ENCODE measurements around the gene CTNNA2.
A peak's percentile ranks its signal among the peaks of the same experiment; 100 is the strongest.

The CTNNA2 gene

DNA sequence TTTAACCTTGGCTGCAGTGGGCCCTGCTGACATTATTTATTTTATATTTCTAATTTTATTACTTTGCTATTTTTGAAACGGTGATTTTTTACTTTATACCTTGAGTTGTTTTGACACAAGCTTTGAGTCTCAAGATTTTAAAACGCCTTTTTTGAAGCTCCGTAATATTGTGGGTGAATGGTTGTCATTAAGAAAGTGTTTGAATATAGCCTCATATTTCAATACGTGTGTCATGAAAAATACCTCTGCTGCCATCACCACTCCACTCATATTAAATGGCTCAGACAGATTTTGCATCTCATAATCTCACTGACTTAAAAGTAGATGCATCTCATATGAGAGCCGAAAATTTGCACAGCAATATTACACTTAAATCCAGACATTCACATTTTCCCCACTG is 106.6 kb downstream of the CTNNA2 start:
- no peak for DNase-seq

DNA sequence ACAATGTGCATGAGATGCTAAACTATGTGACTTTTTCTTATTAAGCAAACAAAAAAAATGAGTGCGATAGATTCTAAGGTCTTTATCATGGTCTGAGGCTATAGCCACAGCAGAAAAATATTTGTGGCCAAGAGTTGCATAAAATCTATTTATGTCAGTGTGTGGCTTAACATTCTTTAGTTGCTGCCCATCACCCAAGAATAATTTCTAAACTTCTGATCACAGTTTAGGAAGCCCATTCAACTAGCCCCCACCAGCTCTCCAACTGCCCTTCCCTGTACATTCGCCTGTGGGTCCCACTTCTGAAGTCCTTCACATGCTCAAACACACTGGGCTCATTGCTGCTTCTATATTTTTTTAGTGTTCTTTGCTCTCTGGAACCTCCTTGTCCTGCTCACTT is 107.1 kb downstream of the CTNNA2 start:
- DNase-seq, result no peak

DNA sequence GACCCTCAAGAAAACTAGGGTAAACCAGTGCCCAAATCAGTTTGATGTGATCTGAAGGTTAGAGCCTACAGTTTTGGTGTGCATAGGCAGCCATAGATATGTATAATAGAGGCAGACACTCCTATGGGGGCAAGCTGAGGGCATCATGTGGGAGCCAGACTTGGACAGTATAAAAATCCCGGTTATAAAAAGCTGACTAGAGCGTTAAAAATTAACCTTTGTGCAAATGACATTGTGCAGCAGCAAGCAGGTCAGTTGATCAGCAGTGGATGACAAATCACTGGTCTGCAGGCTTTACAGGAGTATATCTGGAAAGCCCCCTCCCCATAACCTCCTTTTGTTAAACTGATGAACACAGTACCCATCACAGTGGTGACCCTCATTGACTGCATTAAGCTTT is 107.8 kb downstream of the CTNNA2 start:
- DNase-seq, result no peak

DNA sequence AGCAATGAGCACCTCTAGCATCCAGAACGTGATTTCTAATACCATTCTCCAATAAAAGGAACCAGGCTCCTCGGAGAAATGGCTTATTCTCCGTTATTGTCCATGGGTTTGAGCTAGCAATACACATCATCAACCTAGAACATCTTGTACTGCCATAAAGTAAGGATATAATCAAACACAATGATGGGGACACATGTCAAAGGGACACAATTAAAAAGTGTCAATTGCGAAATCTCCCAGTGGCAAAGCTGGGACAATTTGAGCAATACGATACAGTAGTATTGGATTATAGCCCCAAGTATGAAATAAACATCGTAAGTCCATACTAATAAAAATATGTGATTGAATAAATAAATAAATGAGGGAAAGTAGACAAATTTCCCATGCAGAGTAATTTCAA is 108.4 kb downstream of the CTNNA2 start:
- DNase-seq, result no peak

DNA sequence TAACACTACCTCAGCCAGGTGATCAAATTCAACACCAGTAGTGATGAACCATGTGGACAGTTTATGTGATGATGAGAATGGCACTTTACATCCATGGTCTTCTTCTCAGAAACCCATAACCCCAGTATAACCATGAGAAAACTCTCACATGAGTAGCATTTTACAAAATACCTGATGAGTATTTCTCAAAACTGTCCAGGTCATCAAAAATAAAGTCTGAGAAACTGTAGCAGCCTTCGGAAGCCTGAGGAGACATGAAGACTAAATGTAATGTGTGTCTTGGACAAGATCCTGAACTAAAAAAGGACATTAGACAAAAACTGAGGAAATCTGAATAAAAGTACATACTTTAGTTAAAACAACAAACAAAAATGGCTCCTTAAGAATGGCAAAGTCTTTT is 108.9 kb downstream of the CTNNA2 start:
- no peak for DNase-seq

DNA sequence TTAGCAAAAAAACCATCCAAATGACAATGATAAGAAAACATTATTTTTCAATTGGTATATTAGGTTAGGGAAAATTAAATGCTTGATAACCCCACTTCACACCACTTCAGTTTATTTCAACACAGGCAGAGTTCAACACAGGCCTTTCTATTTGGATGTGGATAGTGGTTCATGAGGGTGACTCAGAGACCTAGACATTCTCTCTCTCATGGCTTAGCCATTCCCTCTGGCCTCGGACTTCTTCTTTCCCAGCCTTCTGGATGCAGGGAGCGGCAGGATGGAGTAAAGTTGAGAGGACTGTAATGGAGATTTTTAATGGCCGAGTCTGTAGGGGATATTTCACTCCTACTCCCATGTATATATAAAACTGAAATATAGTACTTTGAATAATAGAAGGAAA is 109.7 kb downstream of the CTNNA2 start:
- peak; percentile 2 for DNase-seq

DNA sequence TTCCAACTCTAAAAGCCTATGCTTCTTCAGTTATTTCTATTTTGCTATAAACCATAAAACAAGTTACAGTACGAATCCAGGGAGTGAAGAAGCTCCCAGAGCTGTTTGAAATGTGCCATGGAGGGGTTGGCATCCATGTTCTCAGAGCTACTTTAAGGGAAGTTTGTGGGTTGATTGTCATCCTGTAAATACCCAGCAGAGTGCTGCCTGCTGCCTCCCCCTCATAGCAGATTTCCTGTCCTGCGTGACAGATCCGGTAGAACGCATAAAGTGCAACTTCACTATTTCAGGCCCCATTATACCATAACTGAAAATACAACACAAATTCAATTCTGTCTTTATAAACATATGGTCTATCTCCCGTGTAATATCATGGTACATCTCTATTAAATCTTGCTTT is 114.4 kb downstream of the CTNNA2 start:
- no peak for DNase-seq

DNA sequence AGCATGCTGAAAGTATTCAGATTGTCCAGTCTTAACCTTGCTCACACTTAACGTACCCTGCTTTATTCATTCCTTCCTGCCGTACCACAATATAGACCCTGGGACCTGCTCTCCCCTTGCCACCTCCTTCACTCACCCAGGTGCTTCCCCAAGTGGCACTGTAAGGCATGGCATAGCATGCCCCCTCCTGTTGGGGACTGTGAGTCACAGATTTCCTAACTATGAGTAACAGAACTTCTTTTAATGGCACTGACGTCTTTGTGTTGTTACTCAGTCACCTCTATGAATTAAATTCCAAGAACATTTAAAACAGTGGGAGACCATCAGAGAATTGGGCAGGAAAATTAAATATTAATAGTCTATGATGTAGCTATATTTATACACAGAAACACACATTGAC is 117.2 kb downstream of the CTNNA2 start:
- no peak for DNase-seq

DNA sequence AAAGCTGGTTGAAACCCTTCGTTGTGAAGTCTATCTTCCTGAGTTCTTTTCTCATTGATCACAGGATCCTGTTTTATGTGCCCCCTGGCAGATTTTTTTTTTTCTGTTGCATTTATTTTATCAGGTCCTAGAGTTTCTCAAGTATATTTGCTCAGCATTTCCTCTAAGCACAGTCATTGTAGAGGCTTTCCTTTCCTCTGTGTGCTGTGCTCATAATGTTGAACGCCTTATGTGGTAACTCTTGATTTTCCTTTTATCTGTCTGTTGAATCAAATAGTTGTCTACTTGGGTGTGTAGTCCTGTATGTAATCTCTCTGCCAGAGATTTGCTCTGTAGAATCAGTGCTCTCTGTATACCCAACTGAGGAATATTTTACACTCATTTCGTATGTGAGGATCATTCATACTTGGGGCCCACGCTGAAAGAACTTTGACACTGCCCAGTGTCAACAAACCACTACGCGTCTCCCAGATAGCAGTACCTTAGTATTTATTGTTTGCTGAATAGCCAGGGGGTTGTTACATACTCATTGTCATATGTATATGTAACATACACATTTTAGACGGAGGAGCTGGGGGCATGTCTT is 118.2 kb downstream of the CTNNA2 start:
- DNase-seq, result no peak

DNA sequence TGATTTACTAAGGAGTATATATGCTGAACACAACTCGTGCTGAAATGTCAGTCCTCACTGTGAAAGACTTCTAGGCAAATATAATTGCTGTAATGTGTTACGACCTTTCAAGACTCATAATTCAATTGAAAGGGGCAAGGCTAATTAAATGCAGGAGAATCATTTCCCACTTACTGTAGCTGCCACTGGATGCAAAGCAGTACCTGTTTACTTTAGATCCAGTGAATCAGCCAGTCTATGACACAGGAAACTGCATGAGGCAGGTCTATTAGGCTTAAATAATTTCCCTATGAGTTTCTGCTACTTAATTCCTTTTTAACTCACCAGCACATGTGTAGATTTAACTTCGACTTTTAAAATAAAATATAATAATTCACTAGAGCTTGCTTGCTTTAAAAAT is 125.6 kb downstream of the CTNNA2 start:
- DNase-seq, result no peak

DNA sequence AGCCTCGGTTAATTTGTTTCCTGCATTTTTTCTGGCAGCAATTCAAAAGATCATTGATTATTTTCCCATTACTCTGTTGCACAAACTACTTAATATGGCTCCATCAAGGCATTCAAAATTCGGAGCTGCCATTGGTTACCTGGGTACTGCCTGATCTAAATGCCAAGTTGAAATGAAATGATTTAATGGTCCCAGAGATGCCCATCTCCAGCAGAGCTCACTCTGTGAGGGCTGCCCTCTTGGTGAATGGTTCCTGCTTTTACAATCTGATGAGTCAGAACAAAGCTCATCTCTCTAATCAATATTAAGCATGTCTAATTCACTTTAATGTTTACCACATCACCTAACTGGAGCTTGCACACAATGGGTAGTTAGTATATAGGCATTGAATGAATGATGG is 126.1 kb downstream of the CTNNA2 start:
- DNase-seq, result no peak

DNA sequence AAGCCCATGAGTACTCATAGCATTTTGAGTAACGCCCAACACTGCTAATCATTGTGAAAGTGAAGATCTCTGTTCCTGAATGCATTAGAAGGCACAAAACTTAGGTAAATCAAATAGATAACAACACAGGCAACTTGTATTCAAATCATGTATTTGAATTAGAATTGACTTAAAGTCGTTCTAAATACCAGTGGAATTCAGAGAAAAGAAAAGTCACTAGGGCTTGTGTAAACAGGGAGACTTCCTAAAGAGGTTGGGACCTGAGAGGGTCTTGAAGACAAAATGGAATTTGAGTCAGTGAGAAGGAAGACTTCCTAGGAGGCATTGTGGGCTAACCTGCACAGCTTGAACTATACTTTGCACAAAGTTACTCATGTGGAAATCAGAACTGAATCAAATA is 127.2 kb downstream of the CTNNA2 start:
- DNase-seq, result no peak

DNA sequence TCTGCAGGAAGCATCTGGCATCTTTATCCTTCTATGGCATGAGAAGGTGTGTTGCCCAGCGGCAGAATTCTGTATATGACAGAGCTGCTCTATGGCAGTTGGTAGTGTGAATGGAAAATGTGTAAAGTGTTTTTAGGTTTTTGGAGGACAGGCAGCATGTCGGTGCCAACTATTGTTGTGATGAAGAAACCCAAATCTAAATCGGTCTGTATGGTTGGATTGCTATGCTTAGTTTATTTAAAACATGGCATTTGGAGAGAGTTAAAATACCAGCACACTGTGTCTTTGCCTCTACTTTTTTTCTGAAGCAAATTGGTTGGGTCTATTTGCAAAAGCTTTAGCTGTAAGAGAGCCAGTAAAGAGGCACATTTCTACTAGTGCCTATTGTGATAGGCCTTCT is 136.7 kb downstream of the CTNNA2 start:
- DNase-seq, result no peak

DNA sequence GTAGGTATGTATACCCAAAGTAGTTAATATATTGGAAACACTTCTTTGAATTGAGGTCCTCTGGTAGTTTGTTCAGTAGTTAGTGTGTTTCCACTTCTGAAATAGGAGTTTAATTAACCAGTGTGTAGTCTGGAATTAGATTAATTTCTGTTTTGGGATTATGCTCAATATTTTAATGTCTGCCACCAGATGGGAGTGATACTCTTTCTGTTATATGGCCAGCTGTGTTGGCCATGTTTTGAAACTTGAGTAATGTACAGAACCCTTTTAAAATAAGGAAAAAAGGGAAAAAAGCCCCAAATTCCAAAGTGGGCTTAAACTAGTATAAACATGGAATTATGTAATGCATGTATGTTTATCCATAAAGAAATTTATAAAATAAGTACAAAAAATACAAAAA is 147.7 kb downstream of the CTNNA2 start:
- DNase-seq, result no peak

DNA sequence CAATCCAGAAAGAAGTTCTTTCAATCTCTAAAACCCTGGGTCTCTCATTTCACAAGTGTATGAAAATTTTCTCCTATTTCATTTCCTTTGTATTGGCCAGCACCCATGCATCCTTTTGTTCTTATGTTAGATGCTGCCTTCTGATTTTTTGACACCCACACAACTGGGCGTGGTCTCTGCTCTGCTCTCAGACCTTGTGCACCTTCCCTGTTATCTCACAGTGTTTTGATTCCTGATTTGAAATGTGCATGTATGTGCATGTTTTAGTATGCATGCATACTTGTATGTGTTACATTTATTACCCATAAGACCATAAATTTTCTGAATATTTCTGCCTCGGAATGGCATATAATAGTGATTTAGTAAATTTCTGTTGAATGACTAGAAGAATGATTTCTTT is 152.2 kb downstream of the CTNNA2 start:
- no peak for DNase-seq

DNA sequence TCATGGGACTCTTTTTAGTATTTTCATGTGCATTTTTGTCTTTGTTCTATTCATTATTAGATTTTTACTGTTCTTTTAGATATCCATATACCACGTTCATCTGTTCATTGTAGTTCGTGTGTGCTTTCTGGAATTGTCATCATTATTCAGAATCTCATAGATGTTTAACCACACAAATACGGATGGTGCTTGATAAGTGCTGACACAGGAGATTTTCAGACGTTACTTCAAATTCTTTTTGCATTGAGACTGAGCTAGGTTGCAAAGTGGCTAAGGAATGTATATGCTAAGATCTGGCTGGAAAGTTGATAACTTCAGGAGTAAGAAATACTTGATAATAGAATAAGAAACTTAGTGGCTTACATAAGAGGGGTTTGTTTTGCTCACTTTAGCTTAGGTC is 153.6 kb downstream of the CTNNA2 start:
- DNase-seq, result no peak

DNA sequence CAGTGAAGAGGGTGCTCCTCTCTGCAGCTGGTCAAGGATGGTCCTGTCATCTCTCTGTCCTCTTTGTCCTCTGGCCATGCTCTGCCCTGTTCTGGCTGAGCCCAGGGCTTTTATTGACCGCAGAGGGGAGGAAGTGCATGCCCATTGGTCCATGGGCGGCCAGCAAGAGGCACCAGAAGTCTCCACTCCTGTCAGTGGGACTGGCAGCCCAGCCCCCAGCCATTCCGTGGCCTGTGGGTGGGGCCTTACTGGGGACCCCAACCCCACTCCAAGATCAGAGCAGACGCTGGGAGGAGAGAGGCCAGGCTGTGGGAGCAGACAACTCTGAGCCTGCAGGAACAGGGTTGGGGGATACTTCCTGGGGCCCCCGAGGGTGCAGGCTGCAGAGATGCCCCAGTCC is 156.9 kb downstream of the CTNNA2 start:
- DNase-seq, result no peak

DNA sequence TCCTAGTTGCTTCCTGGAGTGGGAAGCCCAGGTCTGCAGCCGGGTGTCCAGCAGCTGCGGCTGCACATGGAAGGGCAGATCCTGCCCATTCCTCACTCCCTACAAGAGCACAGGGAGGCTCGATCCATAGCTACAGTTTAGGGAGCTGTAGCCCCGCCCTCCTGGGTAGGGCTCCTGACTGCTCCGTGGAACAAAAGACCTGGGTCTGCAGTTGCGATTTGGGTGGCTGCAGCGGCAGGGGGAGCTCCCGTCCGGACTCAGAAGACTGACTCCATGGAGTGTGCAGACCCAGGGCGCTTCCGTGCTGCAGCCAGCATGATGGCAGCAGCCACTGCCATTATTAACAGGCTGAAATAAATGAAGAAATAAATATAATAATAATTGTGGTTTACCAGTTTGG is 157.3 kb downstream of the CTNNA2 start:
- DNase-seq, result no peak

DNA sequence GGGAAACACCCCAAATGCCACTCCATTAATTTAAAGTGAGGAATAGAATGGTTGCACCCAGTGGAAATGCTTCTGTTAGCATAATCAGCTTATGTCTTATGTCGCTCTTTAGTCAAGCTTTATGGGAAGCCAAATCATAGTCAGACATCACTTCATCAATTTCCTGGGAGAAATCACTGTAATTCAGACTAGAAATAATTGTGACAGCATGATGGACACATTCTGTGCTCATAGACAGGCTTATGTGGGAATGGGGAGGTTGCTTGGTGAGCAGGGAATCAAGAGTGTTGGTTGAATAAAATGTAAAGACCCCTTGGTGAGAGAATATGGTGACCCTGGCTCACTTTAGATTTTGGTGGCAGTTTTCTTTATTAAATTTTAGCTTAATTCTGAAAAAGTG is 174.0 kb downstream of the CTNNA2 start:
- DNase-seq, result no peak

DNA sequence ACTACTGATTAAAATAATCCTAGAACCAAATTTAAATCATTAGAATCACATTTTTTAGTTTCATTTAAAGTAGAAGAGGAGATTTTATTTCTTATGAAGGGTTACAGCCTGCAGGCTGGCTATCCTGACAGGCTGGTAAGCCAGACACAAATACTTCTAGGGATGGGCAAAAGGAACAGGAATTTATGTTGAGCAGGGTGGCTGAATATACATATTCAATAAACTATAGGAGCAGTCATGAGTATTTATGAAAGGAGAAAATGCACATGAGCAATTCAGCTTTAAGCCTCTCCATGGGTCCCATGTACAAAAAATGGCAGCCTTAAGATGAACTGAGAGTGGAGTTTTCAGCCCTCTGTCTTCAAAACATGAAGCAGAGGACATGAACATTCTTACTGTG is 182.4 kb downstream of the CTNNA2 start:
- no peak for DNase-seq

DNA sequence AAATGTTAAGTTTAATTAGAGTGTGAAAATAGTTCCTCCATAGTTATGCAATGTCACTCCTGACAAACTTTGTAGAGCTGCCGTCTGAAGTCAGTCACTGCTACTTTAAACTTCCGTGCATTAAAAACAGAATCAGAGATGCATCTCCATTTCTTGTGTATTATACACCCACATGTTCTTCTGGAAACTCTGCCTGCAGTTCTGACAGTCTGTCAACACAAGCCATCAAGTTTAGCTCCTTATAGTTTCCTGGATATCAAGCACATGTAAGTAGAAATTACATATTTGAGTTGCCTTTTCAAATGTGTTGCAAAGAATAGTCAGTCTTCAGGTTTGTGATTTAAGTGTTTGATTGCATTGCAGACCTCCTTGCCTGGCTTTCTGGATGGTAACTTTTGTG is 184.3 kb downstream of the CTNNA2 start:
- no peak for DNase-seq

DNA sequence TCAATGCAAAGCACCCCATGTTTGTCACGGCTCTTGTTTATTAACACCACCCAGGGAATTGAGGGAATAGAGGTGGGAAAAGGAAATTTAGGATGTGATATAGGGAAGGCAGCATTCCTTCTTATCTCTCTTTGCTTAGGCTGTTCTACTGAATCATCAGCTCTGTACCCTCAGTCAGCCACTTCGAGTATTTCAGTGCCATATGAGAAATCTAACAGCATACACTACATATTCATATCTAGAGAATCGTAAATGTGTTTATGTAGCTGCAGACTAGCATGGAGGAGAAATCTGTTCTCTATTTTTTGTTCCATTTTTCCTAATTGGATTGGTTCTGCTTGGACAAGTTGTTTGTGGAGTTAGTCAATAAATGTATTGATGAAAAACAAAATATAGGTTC is 187.8 kb downstream of the CTNNA2 start:
- DNase-seq, result no peak

DNA sequence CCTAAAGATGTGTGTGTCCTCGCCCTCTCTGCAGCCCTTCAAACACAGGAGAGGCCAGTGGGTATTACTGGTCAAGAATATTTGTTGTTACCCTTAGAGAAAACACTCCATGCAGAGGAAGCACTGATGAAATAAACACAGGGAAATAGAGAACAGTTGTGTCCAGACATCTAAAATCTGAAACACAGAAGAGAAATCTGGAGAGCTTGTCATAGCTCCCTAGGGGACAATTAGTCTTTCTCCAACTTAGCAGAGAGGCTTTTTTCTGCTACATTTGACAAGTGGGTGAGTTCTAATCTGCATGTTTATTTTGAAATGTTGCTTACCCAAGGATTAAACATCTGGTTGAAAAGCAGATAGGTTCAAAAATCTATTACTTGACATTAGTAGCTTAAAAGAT is 190.1 kb downstream of the CTNNA2 start:
- DNase-seq, result peak; percentile 3

DNA sequence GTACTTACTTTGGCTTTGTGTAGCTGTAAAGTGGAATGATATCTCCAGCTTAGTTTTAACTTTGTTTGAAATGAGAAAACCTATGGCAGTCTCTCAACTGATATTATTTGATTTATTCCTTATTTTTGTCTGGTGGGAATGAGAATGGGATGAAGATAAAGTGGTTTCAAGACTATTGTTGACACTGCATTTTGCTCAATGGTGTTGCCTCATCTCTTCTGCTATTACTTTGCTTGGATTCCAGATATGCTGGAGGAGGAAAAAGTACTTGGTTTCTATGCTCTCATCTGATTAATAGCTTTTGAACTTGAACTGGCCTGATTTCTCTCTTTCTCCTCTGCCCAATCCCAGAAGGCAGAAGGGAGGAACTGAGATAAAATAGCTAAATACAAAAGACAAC is 198.2 kb downstream of the CTNNA2 start:
- no peak for DNase-seq

DNA sequence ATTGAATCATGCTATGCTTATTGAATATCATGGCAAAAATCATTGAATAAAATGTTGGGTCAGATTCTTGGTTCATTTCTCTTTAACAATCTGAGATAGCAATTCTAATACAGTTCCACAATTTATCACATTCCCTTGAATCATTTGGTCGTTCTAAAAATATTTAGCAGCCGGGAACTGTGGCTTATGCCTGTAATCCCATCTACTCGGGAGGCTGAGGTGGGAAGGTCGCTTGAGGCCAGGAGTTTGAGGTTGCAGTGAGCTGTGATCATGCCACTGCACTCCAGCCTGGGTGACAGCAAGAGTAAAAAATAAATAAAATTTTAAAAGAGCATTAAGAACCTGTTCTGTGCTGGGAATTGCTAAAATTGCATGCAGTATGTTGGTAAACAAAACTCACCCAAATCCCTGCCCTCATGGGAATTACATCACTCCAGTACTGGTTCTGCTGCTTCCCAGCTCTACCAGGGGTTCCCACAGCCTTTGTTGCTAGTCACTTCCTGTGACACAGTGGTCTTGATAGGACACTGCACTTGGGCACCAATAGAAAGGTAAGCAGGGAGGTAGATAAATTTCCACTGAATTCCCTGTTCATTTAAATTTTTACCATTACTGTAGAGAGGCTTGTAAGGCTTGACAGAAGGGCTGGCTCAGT is 200.4 kb downstream of the CTNNA2 start:
- peak; percentile 48 for DNase-seq

DNA sequence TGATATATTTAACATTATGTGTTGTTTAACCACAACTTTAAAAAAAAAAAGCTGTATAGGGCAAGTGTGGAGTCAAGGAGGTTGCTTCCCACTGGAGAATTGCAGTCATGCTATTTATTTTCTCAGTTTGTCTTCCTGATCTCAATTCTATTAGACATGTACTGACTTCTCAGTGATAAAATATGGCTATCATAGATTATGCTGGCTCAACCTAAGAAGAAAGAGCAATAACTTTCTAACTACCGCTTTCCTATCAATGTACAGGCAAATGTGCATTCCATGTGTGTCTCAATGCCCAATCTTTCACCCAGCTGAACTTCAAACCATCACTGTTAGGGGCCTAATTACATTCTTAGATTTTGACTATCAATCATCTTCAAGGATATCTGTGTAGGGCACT is 201.4 kb downstream of the CTNNA2 start:
- no peak for DNase-seq

All from fibroblast of skin of right biceps (primary cell).